GM12878 (cell line): Measurements from ENCODE around the gene C11orf65. TPM values are rescaled to one million over a fixed set of nuclear protein-coding genes. Genes with fewer than 3 reads are reported as not detected.

Source experiments
- ATAC-seq: fragments of 200-7000 bp; cut with Tn5 transposase; 3 replicates; pipeline ENCODE4 v1.9.1; 2020; ENCODE audit warnings: mild to moderate bottlenecking, moderate library complexity
- BruUV-seq: library from RNA; stranded (reverse); fragments of 400-500 nt; replicated peaks from 2 replicates; lab custom pipeline; 2021; lab: Mats Ljungman, UMichigan
- CTCF ChIA-PET: fragments of 300-600 bp; sonication (Branson Sonifier 250); formaldehyde crosslinking; extraction: SDS; loops from one replicate; lab custom pipeline; 2021; ENCODE audit warnings: inconsistent platforms; lab: Yijun Ruan, JAX
- POLR2A ChIA-PET: fragments of 350-600 bp; formaldehyde crosslinking; extraction: SDS; loops from one replicate; lab custom pipeline; 2021; ENCODE audit warnings: inconsistent platforms; lab: Charles Lee
- RAD21 ChIA-PET: fragments of 300-600 bp; sonication (Branson Sonifier 250); formaldehyde crosslinking; loops from one replicate; lab custom pipeline; 2023; ENCODE audit warnings: antibody characterized with exemption; ENCODE audit not compliant: unreplicated experiment; lab: Charles Lee
- SMC1A ChIA-PET: fragments of 300-600 bp; sonication (Branson Sonifier 250); formaldehyde crosslinking; loops from one replicate; lab custom pipeline; 2023; ENCODE audit not compliant: unreplicated experiment, uncharacterized antibody; lab: Charles Lee
- DNase-seq: peaks from one replicate; pipeline ENCODE4 v3.0.0-alpha.2; 2011; ENCODE audit warnings: low read depth, low spot score
- FAIRE-seq: peaks from 3 replicates; lab custom pipeline; 2011; peaks lifted over from hg19 to GRCh38; lab: Jason Lieb, UNC
- H2AFZ ChIP-seq: 2 replicates; pipeline ENCODE4 v1.6.0; 2011; ENCODE audit warnings: low read depth, low read length, control low read depth; ENCODE audit not compliant: control insufficient read depth
- H3K27ac ChIP-seq: 2 replicates; pipeline ENCODE4 v1.5.1; 2011; ENCODE audit warnings: control low read depth; ENCODE audit not compliant: control insufficient read depth, insufficient read depth
- H3K27me3 ChIP-seq, 2 experiments: replicated peaks in 1 of 2; 2 replicates each; pipeline versions ENCODE4 v1.6.0 to v1.6.1; 2011; ENCODE audit warnings: low read length in 1 of 2; ENCODE audit not compliant: control insufficient read depth in 2 of 2, insufficient read depth in 2 of 2
- H3K36me3 ChIP-seq, 2 experiments: 2 replicates each; pipeline ENCODE4 v1.5.1; 2011; ENCODE audit warnings: low read length in 1 of 2; ENCODE audit not compliant: control insufficient read depth in 2 of 2, insufficient read depth in 2 of 2
- H3K4me1 ChIP-seq: 2 replicates; pipeline ENCODE4 v1.6.1; 2011; ENCODE audit warnings: mild to moderate bottlenecking, low read length, moderate library complexity, mixed read lengths; ENCODE audit not compliant: control insufficient read depth, insufficient read depth
- H3K4me2 ChIP-seq: 2 replicates; pipeline ENCODE4 v1.6.0; 2011; ENCODE audit warnings: control low read depth; ENCODE audit not compliant: control insufficient read depth, insufficient read depth
- H3K4me3 ChIP-seq: fragments of 200-600 bp; sonication (generic); 2 replicates; pipeline ENCODE4 v1.5.1; 2016
- H3K79me2 ChIP-seq: 2 replicates; pipeline ENCODE4 v1.6.0; 2011; ENCODE audit warnings: low read length; ENCODE audit not compliant: control insufficient read depth, insufficient read depth
- H3K9ac ChIP-seq: 2 replicates; pipeline ENCODE4 v1.8.0; 2011; ENCODE audit warnings: low read length, control low read depth, mixed read lengths; ENCODE audit not compliant: control insufficient read depth, insufficient read depth
- H3K9me3 ChIP-seq: replicated peaks from 3 replicates; pipeline ENCODE4 v1.5.1; 2011; ENCODE audit warnings: mild to moderate bottlenecking, low read length; ENCODE audit not compliant: control insufficient read depth, insufficient read depth
- H4K20me1 ChIP-seq: 2 replicates; pipeline ENCODE4 v1.6.0; 2011; ENCODE audit not compliant: control insufficient read depth, insufficient read depth
- MEF2A ChIP-seq: IDR thresholded peaks from 2 replicates; pipeline ENCODE4 v1.6.1; 2011; ENCODE audit warnings: low read depth, mild to moderate bottlenecking, low read length, moderate library complexity; ENCODE audit not compliant: insufficient read depth
- NBN ChIP-seq: fragments of 450-650 bp; IDR thresholded peaks from 2 replicates; pipeline ENCODE4 v1.6.1; 2016
- SUPT20H ChIP-seq: IDR thresholded peaks from 2 replicates; pipeline ENCODE4 v1.6.1; 2011; ENCODE audit warnings: low read depth, mild to moderate bottlenecking, low read length, moderate library complexity, borderline replicate concordance; ENCODE audit not compliant: control insufficient read depth
- ZNF207 ChIP-seq: fragments of 450-650 bp; IDR thresholded peaks from 2 replicates; pipeline ENCODE4 v1.6.1; 2014; ENCODE audit warnings: antibody characterized with exemption, mild to moderate bottlenecking, borderline replicate concordance
- WGBS: methylation state at CpG from one replicate; pipeline ENCODE4 v1.1.6; 2016; ENCODE audit warnings: low lambda C conversion rate; ENCODE audit not compliant: insufficient replicate concordance, insufficient coverage; ENCODE audit errors: missing lambda C conversion rate; 5-methylcytosine and 5-hydroxymethylcytosine counted together
- in situ Hi-C: fragments of 300-500 bp; cut with MboI; formaldehyde crosslinking; loops from 9 replicates; pipeline ENCODE4 v1.14.3; 2018; ENCODE audit warnings: mixed read lengths
- intact Hi-C: fragments of 100-400 bp; cut with micrococcal nuclease; formaldehyde crosslinking; loops from one replicate; pipeline ENCODE4 v1.14.2; 2022; ENCODE audit not compliant: unreplicated experiment
- polyA plus RNA-seq, 11 experiments: library from polyadenylated mRNA; depleted of rRNA in 4 of 11; unstranded in 6 of 11; stranded (reverse) in 5 of 11; fragments of >200 nt; fragmentation: Nextera tagmentation in 4 of 11; fragmentation: Illumina TruSeq in 1 of 11; extraction: Ambion mirVana in 4 of 11; extraction: Trizol in 1 of 11; gene quantifications; 1 replicate in 1 of 11; 2 replicates in 10 of 11; pipeline versions ENCODE4 v1.2.1 to v1.2.3, GENCODE V29; 2011 to 2016; ENCODE audit warnings: inconsistent platforms in 2 of 11, missing spikeins in 2 of 11, low read depth in 1 of 11
- total RNA-seq, 4 experiments: library from RNA; depleted of rRNA in 3 of 4; stranded (reverse); fragments of >200 nt in 3 of 4; fragmentation: Illumina TruSeq in 1 of 4; extraction: Trizol in 1 of 4; gene quantifications; 2 replicates each; pipeline versions ENCODE4 v1.2.1 to v1.2.3, GENCODE V29; 2013 to 2021
- TF ChIP-seq, protein P1 (sequence below): fragments of 450-650 bp; IDR thresholded peaks from 2 replicates; pipeline ENCODE4 v1.6.1; 2018; ENCODE audit warnings: borderline replicate concordance, mild to moderate bottlenecking; ENCODE audit not compliant: partially characterized antibody

C11orf65 gene
- total and polyA plus RNA-seq, 10 of the 15 experiments (the other 5 are each of a cell fraction or from before 2014, with no cell fraction given), result 0.71 to 2.0 (median 1.2) TPM

DNA sequence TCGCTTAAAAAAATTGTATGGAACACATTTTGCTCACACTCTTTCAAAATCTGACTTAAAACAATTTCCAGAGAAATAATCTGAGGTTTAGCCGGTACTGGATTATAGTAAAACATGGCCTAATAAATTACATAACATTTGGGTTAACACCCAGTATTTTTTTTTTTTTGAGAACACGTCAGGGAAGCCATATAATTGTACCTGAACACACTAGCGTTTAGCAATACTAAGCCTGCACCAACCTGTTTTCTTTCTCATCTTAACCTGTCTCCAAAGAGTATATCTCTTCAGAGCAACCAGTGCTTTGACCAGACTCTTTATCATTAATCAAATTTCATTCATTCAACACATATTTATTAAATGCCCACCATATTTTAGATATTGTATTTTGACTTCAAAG, 32.8 kb upstream of the C11orf65 start:
- 100% methylated on average over 4 of the region's 4 CpGs for WGBS
- Histone ChIP-seq H3K36me3 (no peaks in the 10 kb centered on the region), H3K4me1 (no peaks in the 10 kb centered on the region), H3K4me3 (no peak overlapping the region), H3K4me2 (no peak overlapping the region), H3K79me2 (peaks cover 10% of the 10 kb centered on the region), H3K9ac (no peak overlapping the region), H3K27ac (no peak overlapping the region), H4K20me1 (no peaks in the 10 kb centered on the region), H2AFZ (no peak overlapping the region), H3K27me3 (no peaks in the 10 kb centered on the region), H3K9me3 (no peaks in the 10 kb centered on the region)
- ChIA-PET POLR2A (interaction anchor here (1.0 kb wide), 1 partner anchor 570 kb away, joined by 4 read pairs; no protein-coding TSS in a partner anchor), SMC1A (interaction anchor here (1.0 kb wide), 1 partner anchor 147 kb away, joined by 4 read pairs; no protein-coding TSS in a partner anchor), CTCF (interaction anchor here (0.6 to 1.2 kb wide), 2 partner anchors 8 to 136 kb away, joined by 3 to 5 read pairs; no protein-coding TSS in a partner anchor), RAD21 (no interaction called here)
- intact Hi-C loops, result no loop called here
- FAIRE-seq, result no peak
- no peak for ATAC-seq
- in situ Hi-C loops, result no loop called here
- BruUV-seq, result no TSS peak
- TF ChIP-seq NBN, result no peak
- TF ChIP-seq SUPT20H, result no peak
- TF ChIP-seq ZNF207, result no peak
- no peak for TF ChIP-seq MEF2A
- TF ChIP-seq, protein P1, sequence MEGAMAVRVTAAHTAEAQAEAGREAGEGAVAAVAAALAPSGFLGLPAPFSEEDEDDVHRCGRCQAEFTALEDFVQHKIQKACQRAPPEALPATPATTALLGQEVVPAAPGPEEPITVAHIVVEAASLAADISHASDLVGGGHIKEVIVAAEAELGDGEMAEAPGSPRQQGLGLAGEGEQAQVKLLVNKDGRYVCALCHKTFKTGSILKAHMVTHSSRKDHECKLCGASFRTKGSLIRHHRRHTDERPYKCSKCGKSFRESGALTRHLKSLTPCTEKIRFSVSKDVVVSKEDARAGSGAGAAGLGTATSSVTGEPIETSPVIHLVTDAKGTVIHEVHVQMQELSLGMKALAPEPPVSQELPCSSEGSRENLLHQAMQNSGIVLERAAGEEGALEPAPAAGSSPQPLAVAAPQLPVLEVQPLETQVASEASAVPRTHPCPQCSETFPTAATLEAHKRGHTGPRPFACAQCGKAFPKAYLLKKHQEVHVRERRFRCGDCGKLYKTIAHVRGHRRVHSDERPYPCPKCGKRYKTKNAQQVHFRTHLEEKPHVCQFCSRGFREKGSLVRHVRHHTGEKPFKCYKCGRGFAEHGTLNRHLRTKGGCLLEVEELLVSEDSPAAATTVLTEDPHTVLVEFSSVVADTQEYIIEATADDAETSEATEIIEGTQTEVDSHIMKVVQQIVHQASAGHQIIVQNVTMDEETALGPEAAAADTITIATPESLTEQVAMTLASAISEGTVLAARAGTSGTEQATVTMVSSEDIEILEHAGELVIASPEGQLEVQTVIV, result no peak
- DNase-seq, result no peak
